ENCODE measurements around the gene PRSS27. TPM values are rescaled to one million over a fixed set of nuclear protein-coding genes. Genes with fewer than 3 reads are reported as not detected.

The PRSS27 gene
- total and polyA plus RNA-seq, 2 donors (not counting 1 experiment from before 2014, with no cell fraction given), result 0.24 to 1.2 TPM

GRCh38 chr16:2708290-2708639 lies 11.8 kb downstream of the PRSS27 start:
- H2AFZ ChIP-seq (ENCODE audit: low read length), result no peak overlapping the region
- no peaks in the 10 kb centered on the region for H3K79me2 ChIP-seq (ENCODE audit: control insufficient read depth, insufficient read depth, low read length)
- H3K4me1 ChIP-seq (ENCODE audit: control insufficient read depth, extremely low read depth, insufficient read depth, low read length), result no peaks in the 10 kb centered on the region
- H3K9ac ChIP-seq (ENCODE audit: insufficient read depth, low read length), result no peak overlapping the region
- no peak overlapping the region for H3K27ac ChIP-seq (ENCODE audit: insufficient read depth, low read length)
- no peaks in the 10 kb centered on the region for H3K27me3 ChIP-seq (ENCODE audit: control insufficient read depth, insufficient read depth, low read length)
- H3K9me3 ChIP-seq (ENCODE audit: control insufficient read depth, insufficient read depth, low read depth, low read length), result no peaks in the 10 kb centered on the region
- DNase-seq (ENCODE audit: low read depth in 2 of 2), result no peak
- H3K4me3 ChIP-seq (replicated peaks in 1 of 4; ENCODE audit: control extremely low read depth in 1 of 4, insufficient read depth in 1 of 4, low read depth in 3 of 4, low read length in 4 of 4), result no peak overlapping the region
- H3K4me2 ChIP-seq (ENCODE audit: extremely low read depth, insufficient read depth, low read length), result no peak overlapping the region
- TF ChIP-seq CTCF (conservative IDR thresholded peaks at IDR 0.05 in 1 of 2, IDR thresholded peaks at IDR 0.05 in 1 of 2; ENCODE audit: low read depth in 1 of 2, low read length in 2 of 2) (no peak), EZH2 (IDR thresholded peaks at IDR 0.05; ENCODE audit: low read length, missing control alignments) (no peak)
- peaks cover 6% of the 10 kb centered on the region for H3K36me3 ChIP-seq (ENCODE audit: control insufficient read depth, insufficient read depth, low read length)
- H4K20me1 ChIP-seq (ENCODE audit: control insufficient read depth, extremely low read depth, insufficient read depth, low read length), result no peaks in the 10 kb centered on the region

- Histone ChIP-seq H3K36me3 (ENCODE audit: control insufficient read depth, insufficient read depth, low read length) (peaks cover 6% of the 10 kb centered on the region), H3K27ac (ENCODE audit: insufficient read depth, low read length) (no peak overlapping the region), H3K9me3 (ENCODE audit: control insufficient read depth, insufficient read depth, low read depth, low read length) (no peaks in the 10 kb centered on the region), H3K4me2 (ENCODE audit: extremely low read depth, insufficient read depth, low read length) (no peak overlapping the region), H4K20me1 (ENCODE audit: control insufficient read depth, extremely low read depth, insufficient read depth, low read length) (no peaks in the 10 kb centered on the region), H3K27me3 (ENCODE audit: control insufficient read depth, insufficient read depth, low read length) (no peaks in the 10 kb centered on the region), H3K79me2 (ENCODE audit: control insufficient read depth, insufficient read depth, low read length) (no peaks in the 10 kb centered on the region), H3K9ac (ENCODE audit: insufficient read depth, low read length) (no peak overlapping the region), H3K4me1 (ENCODE audit: control insufficient read depth, extremely low read depth, insufficient read depth, low read length) (no peaks in the 10 kb centered on the region), H2AFZ (ENCODE audit: low read length) (no peak overlapping the region), H3K4me3 (replicated peaks in 1 of 4; ENCODE audit: control extremely low read depth in 1 of 4, insufficient read depth in 1 of 4, low read depth in 3 of 4, low read length in 4 of 4) (no peak overlapping the region)
- DNase-seq (ENCODE audit: low read depth in 2 of 2), result no peak
- TF ChIP-seq EZH2 (IDR thresholded peaks at IDR 0.05; ENCODE audit: low read length, missing control alignments) (no peak), CTCF (conservative IDR thresholded peaks at IDR 0.05 in 1 of 2, IDR thresholded peaks at IDR 0.05 in 1 of 2; ENCODE audit: low read depth in 1 of 2, low read length in 2 of 2) (no peak)
These were observed 12.4 kb downstream of the PRSS27 start for GRCh38 chr16:2707368-2708289.

- H3K79me2 ChIP-seq (ENCODE audit: control insufficient read depth, insufficient read depth, low read length), result no peaks in the 10 kb centered on the region
- TF ChIP-seq CTCF (conservative IDR thresholded peaks at IDR 0.05 in 1 of 2, IDR thresholded peaks at IDR 0.05 in 1 of 2; ENCODE audit: low read depth in 1 of 2, low read length in 2 of 2) (no peak), EZH2 (IDR thresholded peaks at IDR 0.05; ENCODE audit: low read length, missing control alignments) (no peak)
- DNase-seq (ENCODE audit: low read depth in 2 of 2), result no peak
- no peaks in the 10 kb centered on the region for H3K9me3 ChIP-seq (ENCODE audit: control insufficient read depth, insufficient read depth, low read depth, low read length)
- no peaks in the 10 kb centered on the region for H3K4me1 ChIP-seq (ENCODE audit: control insufficient read depth, extremely low read depth, insufficient read depth, low read length)
- no peaks in the 10 kb centered on the region for H4K20me1 ChIP-seq (ENCODE audit: control insufficient read depth, extremely low read depth, insufficient read depth, low read length)
- no peak overlapping the region for H3K27ac ChIP-seq (ENCODE audit: insufficient read depth, low read length)
- H3K4me3 ChIP-seq (replicated peaks in 1 of 4; ENCODE audit: control extremely low read depth in 1 of 4, insufficient read depth in 1 of 4, low read depth in 3 of 4, low read length in 4 of 4), result no peak overlapping the region
- no peak overlapping the region for H2AFZ ChIP-seq (ENCODE audit: low read length)
- no peak overlapping the region for H3K9ac ChIP-seq (ENCODE audit: insufficient read depth, low read length)
- peaks cover 10% of the 10 kb centered on the region for H3K36me3 ChIP-seq (ENCODE audit: control insufficient read depth, insufficient read depth, low read length)
- H3K27me3 ChIP-seq (ENCODE audit: control insufficient read depth, insufficient read depth, low read length), result no peaks in the 10 kb centered on the region
- H3K4me2 ChIP-seq (ENCODE audit: extremely low read depth, insufficient read depth, low read length), result no peak overlapping the region
These were observed 13.3 kb downstream of the PRSS27 start for GRCh38 chr16:2706611-2707311.
